IMR-90 (cell line): ENCODE data around the gene CETN1. TPM values are rescaled to one million over a fixed set of nuclear protein-coding genes. Genes with fewer than 3 reads are reported as not detected.

Experiments used
- ATAC-seq: fragments of 200-7000 bp; cut with Tn5 transposase; 2 replicates; pipeline ENCODE4 v1.9.1; 2020; ENCODE audit warnings: low read depth, mild to moderate bottlenecking, moderate library complexity
- BruUV-seq: library from RNA; stranded (reverse); fragments of 400-500 nt; replicated peaks from 2 replicates; lab custom pipeline; 2021; lab: Mats Ljungman, UMichigan
- CTCF ChIA-PET: fragments of 300-600 bp; formaldehyde crosslinking; extraction: SDS; loops from one replicate; lab custom pipeline; 2021; ENCODE audit warnings: antibody characterized with exemption; lab: Yijun Ruan, JAX
- POLR2A ChIA-PET: fragments of 300-600 bp; sonication (Branson Sonifier 250); formaldehyde crosslinking; loops from one replicate; lab custom pipeline; 2022; ENCODE audit warnings: antibody characterized with exemption; ENCODE audit not compliant: unreplicated experiment; lab: Charles Lee
- DNase-seq: peaks from one replicate; pipeline ENCODE4 v3.0.0; 2013
- H2AFZ ChIP-seq: replicated peaks from 2 replicates; pipeline ENCODE3; 2013; ENCODE audit warnings: low read length, mild to moderate bottlenecking; ENCODE audit not compliant: poor library complexity
- H2AK5ac ChIP-seq: 2 replicates; pipeline ENCODE4 v1.6.1; 2013; ENCODE audit warnings: low read depth, low read length, inconsistent platforms
- H2AK9ac ChIP-seq: replicated peaks from 2 replicates; pipeline ENCODE3; 2013; ENCODE audit warnings: mild to moderate bottlenecking, low read depth, low read length, moderate library complexity; ENCODE audit not compliant: poor library complexity
- H2BK120ac ChIP-seq: 2 replicates; pipeline ENCODE4 v1.6.1; 2013; ENCODE audit warnings: low read depth, low read length, inconsistent platforms
- H2BK15ac ChIP-seq: 3 replicates; pipeline ENCODE4 v1.6.1; 2013; ENCODE audit warnings: low read depth, low read length, inconsistent platforms
- H2BK20ac ChIP-seq: 2 replicates; pipeline ENCODE4 v1.6.1; 2013; ENCODE audit warnings: low read depth, mild to moderate bottlenecking, inconsistent platforms, low read length, moderate library complexity
- H2BK5ac ChIP-seq: 2 replicates; pipeline ENCODE4 v1.6.1; 2013; ENCODE audit warnings: mild to moderate bottlenecking, low read depth, low read length, inconsistent platforms; ENCODE audit not compliant: poor library complexity, severe bottlenecking
- H3K14ac ChIP-seq: replicated peaks from 2 replicates; pipeline ENCODE4 v1.6.1; 2013; ENCODE audit warnings: low read depth, low read length, inconsistent platforms
- H3K18ac ChIP-seq: 2 replicates; pipeline ENCODE4 v1.6.1; 2013; ENCODE audit warnings: low read depth, low read length, control low read depth
- H3K23ac ChIP-seq: 2 replicates; pipeline ENCODE4 v1.6.1; 2013; ENCODE audit warnings: low read depth, low read length, inconsistent platforms
- H3K27ac ChIP-seq: 2 replicates; pipeline ENCODE4 v1.5.1; 2013; ENCODE audit warnings: mild to moderate bottlenecking, control low read depth, low read length; ENCODE audit not compliant: insufficient read depth
- H3K27me3 ChIP-seq: 2 replicates; pipeline ENCODE4 v1.6.1; 2013; ENCODE audit warnings: low read length; ENCODE audit not compliant: control insufficient read depth, insufficient read depth
- H3K36me3 ChIP-seq: 2 replicates; pipeline ENCODE4 v1.6.1; 2013; ENCODE audit warnings: low read length, mixed read lengths; ENCODE audit not compliant: control insufficient read depth, insufficient read depth
- H3K4ac ChIP-seq: 2 replicates; pipeline ENCODE4 v1.6.1; 2013; ENCODE audit warnings: low read depth, low read length, inconsistent platforms
- H3K4me1 ChIP-seq: 2 replicates; pipeline ENCODE4 v1.6.1; 2013; ENCODE audit warnings: low read length, mixed read lengths; ENCODE audit not compliant: control insufficient read depth, insufficient read depth
- H3K4me2 ChIP-seq: 2 replicates; pipeline ENCODE4 v1.6.1; 2013; ENCODE audit warnings: low read depth, mild to moderate bottlenecking, control low read depth, low read length, moderate library complexity
- H3K4me3 ChIP-seq: 2 replicates; pipeline ENCODE4 v1.5.1; 2013; ENCODE audit warnings: low read depth, mild to moderate bottlenecking, control low read depth, low read length, moderate library complexity; ENCODE audit not compliant: insufficient read depth
- H3K56ac ChIP-seq: 2 replicates; pipeline ENCODE4 v1.6.1; 2013; ENCODE audit warnings: low read length, inconsistent platforms; ENCODE audit not compliant: insufficient read depth; ENCODE audit errors: extremely low read depth
- H3K79me1 ChIP-seq, 2 experiments: 2 replicates each; pipeline ENCODE4 v1.6.1; 2013; ENCODE audit warnings: low read length in 2 of 2, inconsistent platforms in 1 of 2, low read depth in 1 of 2
- H3K9ac ChIP-seq: 2 replicates; pipeline ENCODE4 v1.6.1; 2013; ENCODE audit warnings: low read depth, low read length, control low read depth
- H3K9me1 ChIP-seq: 2 replicates; pipeline ENCODE4 v1.6.1; 2013; ENCODE audit warnings: low read length, inconsistent platforms; ENCODE audit not compliant: insufficient read depth
- H3K9me3 ChIP-seq: 2 replicates; pipeline ENCODE4 v1.6.1; 2013; ENCODE audit warnings: low read length; ENCODE audit not compliant: control insufficient read depth, insufficient read depth
- H4K20me1 ChIP-seq: 2 replicates; pipeline ENCODE4 v1.6.1; 2013; ENCODE audit warnings: low read length, inconsistent platforms; ENCODE audit not compliant: insufficient read depth
- H4K5ac ChIP-seq: 2 replicates; pipeline ENCODE4 v1.6.1; 2013; ENCODE audit warnings: mild to moderate bottlenecking, low read depth, low read length, control low read depth
- H4K8ac ChIP-seq, 2 experiments: 2 replicates each; pipeline ENCODE4 v1.6.1; 2013; ENCODE audit warnings: low read depth in 2 of 2, low read length in 2 of 2, control low read depth in 1 of 2, inconsistent platforms in 1 of 2
- H4K91ac ChIP-seq: 2 replicates; pipeline ENCODE4 v1.6.1; 2013; ENCODE audit warnings: low read depth, low read length, inconsistent platforms; ENCODE audit not compliant: insufficient read depth
- BHLHE40 ChIP-seq: fragments of 150-350 bp; IDR thresholded peaks from 2 replicates; pipeline ENCODE4 v1.6.1; 2016; ENCODE audit warnings: mild to moderate bottlenecking, low read depth, low read length
- CHD1 ChIP-seq: IDR thresholded peaks from 2 replicates; pipeline ENCODE4 v1.6.1; 2012; ENCODE audit warnings: low read depth, low read length, improper control_type of control experiment
- CTCF ChIP-seq: conservative IDR thresholded peaks from 2 replicates; pipeline ENCODE4 v1.5.1; 2012; ENCODE audit warnings: mild to moderate bottlenecking, low read depth, low read length, improper control_type of control experiment
- ELK1 ChIP-seq: fragments of 150-350 bp; IDR thresholded peaks from 2 replicates; pipeline ENCODE4 v1.6.1; 2016; ENCODE audit warnings: low read depth, mild to moderate bottlenecking, low read length, moderate library complexity, borderline replicate concordance
- FOS ChIP-seq: fragments of 150-350 bp; IDR thresholded peaks from 2 replicates; pipeline ENCODE4 v1.6.1; 2016; ENCODE audit warnings: low read depth, low read length
- MAFK ChIP-seq: IDR thresholded peaks from 2 replicates; pipeline ENCODE4 v1.6.1; 2012; ENCODE audit warnings: low read depth, low read length, improper control_type of control experiment
- MAZ ChIP-seq: IDR thresholded peaks from 2 replicates; pipeline ENCODE4 v1.6.1; 2012; ENCODE audit warnings: low read depth, mild to moderate bottlenecking, low read length, improper control_type of control experiment, moderate library complexity, borderline replicate concordance
- MXI1 ChIP-seq: IDR thresholded peaks from 2 replicates; pipeline ENCODE4 v1.6.1; 2012; ENCODE audit warnings: low read depth, mild to moderate bottlenecking, low read length, moderate library complexity, borderline replicate concordance
- NFE2L2 ChIP-seq: fragments of 150-350 bp; IDR thresholded peaks from 2 replicates; pipeline ENCODE4 v1.6.1; 2016; ENCODE audit warnings: low read depth, mild to moderate bottlenecking, low read length
- POLR2A ChIP-seq: IDR thresholded peaks from 2 replicates; pipeline ENCODE4 v1.6.1; 2012; ENCODE audit warnings: mild to moderate bottlenecking, low read depth, low read length
- RAD21 ChIP-seq: IDR thresholded peaks from 2 replicates; pipeline ENCODE4 v1.6.1; 2012; ENCODE audit warnings: low read length, improper control_type of control experiment
- RCOR1 ChIP-seq: IDR thresholded peaks from 2 replicates; pipeline ENCODE4 v1.6.1; 2012; ENCODE audit warnings: mild to moderate bottlenecking, low read length, improper control_type of control experiment; ENCODE audit not compliant: insufficient replicate concordance
- RFX5 ChIP-seq: IDR thresholded peaks from 2 replicates; pipeline ENCODE4 v1.8.0; 2012; ENCODE audit warnings: low read depth, mild to moderate bottlenecking, low read length, moderate library complexity
- USF2 ChIP-seq: fragments of 150-350 bp; IDR thresholded peaks from 2 replicates; pipeline ENCODE4 v1.6.1; 2017; ENCODE audit warnings: mild to moderate bottlenecking, antibody characterized with exemption, low read length, low read depth
- WGBS, 2 experiments: methylation state at CpG; one replicate each; pipeline versions ENCODE4 v1.1.5 to v1.1.7; 2013; ENCODE audit warnings: missing lambda C conversion rate in 2 of 2; ENCODE audit not compliant: insufficient read length in 1 of 2; ENCODE audit errors: extremely low coverage in 2 of 2; 5-methylcytosine and 5-hydroxymethylcytosine counted together
- dilution Hi-C: fragments of 300-500 bp; cut with HindIII; formaldehyde crosslinking; loops from one replicate; pipeline ENCODE4 v1.14.3; 2018; ENCODE audit warnings: low sequenced_read_pairs; ENCODE audit not compliant: unreplicated experiment
- in situ Hi-C: fragments of 300-500 bp; cut with MboI; formaldehyde crosslinking; loops from 3 replicates; pipeline ENCODE4 v1.14.3; 2019; ENCODE audit warnings: low sequenced_read_pairs, inconsistent platforms, mixed read lengths
- intact Hi-C: fragments of 100-400 bp; cut with micrococcal nuclease; formaldehyde crosslinking; loops from 2 replicates; pipeline ENCODE4 v1.10.0; 2022
- polyA plus RNA-seq, 3 experiments: library from polyadenylated mRNA; depleted of rRNA; stranded (reverse); fragments of >200 nt; gene quantifications; 2 replicates each; pipeline ENCODE4 v1.2.3, GENCODE V29; 2012; ENCODE audit warnings: low replicate concordance in 1 of 3
- total RNA-seq: library from RNA; depleted of rRNA; stranded (reverse); fragments of >200 nt; gene quantifications from 2 replicates; pipeline ENCODE4 v1.2.3, GENCODE V29; 2012

Gene CETN1
- total and polyA plus RNA-seq, 2 of the 4 experiments (the other 2 are of a cell fraction) = not detected

GRCh38 chr18:581096-581495 is 916 bp downstream of the CETN1 start:
- BruUV-seq = no TSS peak
- H3K27ac ChIP-seq = no peak overlapping the region

More at GRCh38 chr18:581096-581495, 916 bp downstream of the CETN1 start:
- Histone ChIP-seq H3K4me3 (no peak overlapping the region), H3K79me1 (no peaks in the 10 kb centered on the region), H3K9me3 (peaks cover 3% of the 10 kb centered on the region; the same call in 1 of the 2 replicates), H2BK15ac (no peak overlapping the region), H3K56ac (no peak overlapping the region), H4K8ac (no peak overlapping the region), H4K5ac (no peak overlapping the region), H2AK5ac (no peak overlapping the region), H3K18ac (no peak overlapping the region), H3K9ac (no peak overlapping the region), H4K20me1 (no peaks in the 10 kb centered on the region), H3K27me3 (peaks cover 24% of the 10 kb centered on the region), H3K4ac (no peak overlapping the region), H2AFZ (no peak overlapping the region), H3K9me1 (no peaks in the 10 kb centered on the region), H2BK20ac (no peak overlapping the region), H3K23ac (no peak overlapping the region), H3K4me2 (no peak overlapping the region), H2AK9ac (no peak overlapping the region), H2BK120ac (no peak overlapping the region), H3K4me1 (no peaks in the 10 kb centered on the region), H3K36me3 (no peaks in the 10 kb centered on the region), H4K91ac (no peak overlapping the region), H2BK5ac (no peak overlapping the region), H3K14ac (no peak overlapping the region)
- WGBS, 2 experiments = 70% methylated on average over 1 of the region's 3 CpGs; no CpG with 5 or more reads in 1 of the 2 experiments
- TF ChIP-seq ELK1 = no peak
- TF ChIP-seq FOS = no peak
- no peak for TF ChIP-seq CTCF
- no peak for TF ChIP-seq BHLHE40
- no peak for TF ChIP-seq RAD21
- no peak for TF ChIP-seq RFX5
- no peak for TF ChIP-seq CHD1
- no peak for TF ChIP-seq NFE2L2
- no peak for TF ChIP-seq MAZ
- no peak for TF ChIP-seq POLR2A
- TF ChIP-seq RCOR1 = no peak
- no peak for TF ChIP-seq MAFK
- no peak for TF ChIP-seq USF2
- no peak for TF ChIP-seq MXI1
- ChIA-PET CTCF (no interaction called here), POLR2A (no interaction called here)
- ATAC-seq (no peak), DNase-seq (no peak)
- intact Hi-C loops (no loop called here), dilution Hi-C loops (no loop called here), in situ Hi-C loops (no loop called here)
